ELF-1 (cell line): ENCODE data around the gene ZNF496.
"Not testable (repeated sequence)": the region's sequence is repeated elsewhere in the genome, so short reads cannot be mapped to it uniquely, and the experiment has no call there.

Experiments
- DNase-seq: peaks from one replicate; pipeline ENCODE4 v3.0.0-alpha.2; 2016; ENCODE audit warnings: low read depth, low spot score

The ZNF496 gene

GRCh38 chr1:247359559-247359958 is 27.9 kb upstream of the ZNF496 start:
- no peak for DNase-seq

- DNase-seq, result no peak
Measured at GRCh38 chr1:247358920-247359319, 27.3 kb upstream of the ZNF496 start.

GRCh38 chr1:247357781-247358211 is 26.1 kb upstream of the ZNF496 start:
- DNase-seq, result peak; percentile 62

- peak; percentile 85 for DNase-seq
Measured at GRCh38 chr1:247357052-247357780, 25.5 kb upstream of the ZNF496 start.

- DNase-seq, result not testable (repeated sequence)
Measured at GRCh38 chr1:247355160-247355559, 23.5 kb upstream of the ZNF496 start.

- DNase-seq, result no peak
Measured at GRCh38 chr1:247352175-247352574, 20.5 kb upstream of the ZNF496 start.

- no peak for DNase-seq
Measured at GRCh38 chr1:247350587-247350986, 18.9 kb upstream of the ZNF496 start.

GRCh38 chr1:247347477-247348222 is 16.0 kb upstream of the ZNF496 start:
- DNase-seq, result peak; percentile 23

- no peak for DNase-seq
Measured at GRCh38 chr1:247345881-247346280, 14.2 kb upstream of the ZNF496 start.

GRCh38 chr1:247343801-247344200 is 12.1 kb upstream of the ZNF496 start:
- no peak for DNase-seq

- DNase-seq, result no peak
Measured at GRCh38 chr1:247338723-247339275, 7.1 kb upstream of the ZNF496 start.

GRCh38 chr1:247337961-247338360 is 6.3 kb upstream of the ZNF496 start:
- DNase-seq, result no peak

GRCh38 chr1:247337250-247337746 is 5.6 kb upstream of the ZNF496 start:
- no peak for DNase-seq

- DNase-seq, result no peak
Measured at GRCh38 chr1:247336390-247336789, 4.7 kb upstream of the ZNF496 start.

GRCh38 chr1:247335882-247336281 is 4.2 kb upstream of the ZNF496 start:
- peak; percentile 69 for DNase-seq

GRCh38 chr1:247334378-247335133 is 2.9 kb upstream of the ZNF496 start:
- no peak for DNase-seq

- DNase-seq, result peak; percentile 46
Measured at GRCh38 chr1:247332623-247333361, 1.1 kb upstream of the ZNF496 start.

- DNase-seq, result peak; percentile 43
Measured at GRCh38 chr1:247332215-247332622, 552 bp upstream of the ZNF496 start.

- peak; percentile 82 for DNase-seq
Measured at GRCh38 chr1:247331172-247331524, 519 bp downstream of the ZNF496 start.

- no peak for DNase-seq
Measured at GRCh38 chr1:247330548-247331171, 1.0 kb downstream of the ZNF496 start.
